Bronchial epithelial cell (primary cell): Measurements from ENCODE around the gene COPG1. TPM values are rescaled to one million over a fixed set of nuclear protein-coding genes. Genes with fewer than 3 reads are reported as not detected.
"Not testable (repeated sequence)": the region's sequence is repeated elsewhere in the genome, so short reads cannot be mapped to it uniquely, and the experiment has no call there.

ENCODE experiments used
- DNase-seq: peaks from one replicate; pipeline ENCODE4 v3.0.0-alpha.2; 2010; ENCODE audit warnings: low read depth
- FAIRE-seq: peaks from 2 replicates; lab custom pipeline; 2011; peaks lifted over from hg19 to GRCh38; lab: Jason Lieb, UNC
- H3K27me3 ChIP-seq: 2 replicates; pipeline ENCODE4 v1.5.1; 2011; ENCODE audit warnings: low read length; ENCODE audit not compliant: control insufficient read depth, insufficient read depth
- H3K36me3 ChIP-seq: 2 replicates; pipeline ENCODE4 v1.5.1; 2011; ENCODE audit warnings: low read length; ENCODE audit not compliant: control insufficient read depth, insufficient read depth
- H3K4me3 ChIP-seq: 2 replicates; pipeline ENCODE4 v1.5.1; 2011; ENCODE audit warnings: mild to moderate bottlenecking, low read depth, low read length, control low read depth
- CTCF ChIP-seq: IDR thresholded peaks from 2 replicates; pipeline ENCODE4 v1.5.1; 2011; ENCODE audit warnings: mild to moderate bottlenecking, moderate library complexity, low read length, control low read depth, inconsistent platforms; ENCODE audit not compliant: insufficient read depth, severe bottlenecking
- total RNA-seq: library from RNA; depleted of rRNA; stranded (reverse); fragments of >200 nt; gene quantifications from 2 replicates; pipeline ENCODE4 v1.2.1, GENCODE V29; 2014

COPG1 gene
- total RNA-seq, 1 donor from 2014 or later = 165 TPM

GRCh38 chr3:129245641-129246306 is 3.6 kb upstream of the COPG1 start:
- H3K4me3 ChIP-seq, H3K36me3 ChIP-seq, FAIRE-seq, H3K27me3 ChIP-seq: not testable (repeated sequence)
- DNase-seq = peak; percentile 75
- TF ChIP-seq CTCF = peak; percentile 76

- FAIRE-seq (no peak), DNase-seq (no peak)
- no peak overlapping the region for H3K4me3 ChIP-seq
- H3K27me3 ChIP-seq = no peaks in the 10 kb centered on the region
- no peaks in the 10 kb centered on the region for H3K36me3 ChIP-seq
- no peak for TF ChIP-seq CTCF
Measured at GRCh38 chr3:129246636-129247035, 2.8 kb upstream of the COPG1 start.

GRCh38 chr3:129248286-129248979 is 973 bp upstream of the COPG1 start:
- FAIRE-seq (no peak), DNase-seq (no peak)
- H3K27me3 ChIP-seq = no peaks in the 10 kb centered on the region
- peaks cover 9% of the 10 kb centered on the region for H3K36me3 ChIP-seq
- no peak for TF ChIP-seq CTCF
- peak overlapping the region; percentile 94 for H3K4me3 ChIP-seq

DNA sequence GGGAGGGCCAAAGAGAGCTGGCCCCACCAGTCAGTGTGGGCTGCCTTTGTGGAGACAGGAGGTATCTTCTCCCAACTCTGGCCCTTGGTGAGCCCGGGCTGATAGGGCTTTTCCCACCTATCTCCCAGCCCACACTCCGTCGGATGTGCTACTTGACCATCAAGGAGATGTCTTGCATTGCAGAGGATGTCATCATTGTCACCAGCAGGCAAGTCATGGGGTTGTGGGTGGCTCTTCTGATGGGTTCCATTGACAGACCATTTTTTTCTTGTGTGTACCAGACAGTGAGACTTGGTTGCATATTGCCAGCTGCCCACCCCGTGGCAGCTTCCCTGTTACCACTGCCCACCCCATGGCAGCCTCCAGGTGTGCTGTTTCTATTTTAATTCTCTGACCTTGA is 3.3 kb downstream of the COPG1 start:
- DNase-seq = no peak

DNA sequence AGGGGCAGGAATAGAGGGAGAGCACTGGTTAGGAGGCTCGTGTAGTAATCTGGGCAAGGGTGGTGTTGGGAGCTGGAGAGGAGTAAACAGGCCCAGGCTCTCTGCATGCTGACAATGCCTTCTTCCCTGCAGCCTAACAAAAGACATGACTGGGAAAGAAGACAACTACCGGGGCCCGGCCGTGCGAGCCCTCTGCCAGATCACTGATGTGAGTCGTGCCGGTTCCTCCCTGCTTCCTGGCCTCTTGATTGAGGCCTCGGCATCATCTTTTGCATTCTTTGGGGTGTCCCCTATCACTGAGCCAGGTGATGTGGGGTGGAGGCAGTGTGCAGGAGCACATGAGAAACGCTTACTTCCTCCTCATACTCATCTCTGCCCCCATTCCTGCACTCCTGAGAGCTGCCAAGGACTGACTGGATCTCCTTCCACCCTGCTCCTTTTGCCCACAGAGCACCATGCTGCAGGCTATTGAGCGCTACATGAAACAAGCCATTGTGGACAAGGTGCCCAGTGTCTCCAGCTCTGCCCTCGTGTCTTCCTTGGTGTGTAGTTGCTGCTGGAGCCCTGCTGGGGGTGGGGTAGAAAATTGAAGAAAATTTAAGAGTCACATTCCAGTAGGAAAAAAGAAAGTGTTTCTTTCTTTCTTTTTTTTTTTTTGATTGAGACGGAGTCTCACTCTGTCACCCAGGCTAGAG is 5.3 kb downstream of the COPG1 start:
- FAIRE-seq = no peak
- TF ChIP-seq CTCF = no peak
- H3K36me3 ChIP-seq = peaks cover 45% of the 10 kb centered on the region

More for the DNA sequence above, 3.3 kb downstream of the COPG1 start:
- no peak for TF ChIP-seq CTCF
- Histone ChIP-seq H3K27me3 (no peaks in the 10 kb centered on the region), H3K36me3 (peaks cover 35% of the 10 kb centered on the region), H3K4me3 (no peak overlapping the region)
- FAIRE-seq = no peak

More for the DNA sequence above, 5.3 kb downstream of the COPG1 start:
- DNase-seq = no peak
- Histone ChIP-seq H3K4me3 (no peak overlapping the region), H3K27me3 (no peaks in the 10 kb centered on the region)
